ENCODE data around the gene RAPSN. TPM values are rescaled to one million over a fixed set of nuclear protein-coding genes. Genes with fewer than 3 reads are reported as not detected.

Gene RAPSN
- total RNA-seq, 4 donors from 2014 or later = 0.38 TPM; not detected in 3

- no peaks in the 10 kb centered on the region for H3K9me3 ChIP-seq
- H3K4me3 ChIP-seq = peak overlapping the region in 2 of 4 donors; percentile 13 to 41
- peaks cover 4 to 70% (median 17%) of the 10 kb centered on the region in 3 donors for H3K4me1 ChIP-seq
- TF ChIP-seq POLR2A (IDR thresholded peaks at IDR 0.05) (peak in 2 of 4 donors; percentile 37 to 70), CTCF (IDR thresholded peaks at IDR 0.05) (no peak)
- intact Hi-C loops (cut with DNase I) = no loop called here
- H3K27ac ChIP-seq = peak overlapping the region; percentile 79 to 94 (median 84)
- 82 to 86% methylated on average over 11 to 12 of the region's 39 CpGs for WGBS, 2 donors
- no peaks in the 10 kb centered on the region for H3K36me3 ChIP-seq
- DNase-seq = peak; percentile 45
- no peaks in the 10 kb centered on the region for H3K27me3 ChIP-seq
Measured at GRCh38 chr11:47394322-47395222, 54.4 kb downstream of the RAPSN start.

GRCh38 chr11:47394050-47394321 lies 55.0 kb downstream of the RAPSN start:
- H3K4me1 ChIP-seq = peaks cover 7 to 70% (median 22%) of the 10 kb centered on the region in 3 donors
- H3K4me3 ChIP-seq = peak overlapping the region in 1 of 4 donors; percentile 41
- TF ChIP-seq POLR2A (IDR thresholded peaks at IDR 0.05) (no peak), CTCF (IDR thresholded peaks at IDR 0.05) (no peak)
- no peaks in the 10 kb centered on the region for H3K36me3 ChIP-seq
- intact Hi-C loops (cut with DNase I) = no loop called here
- peak overlapping the region; percentile 79 to 94 (median 84) for H3K27ac ChIP-seq
- no peak for DNase-seq
- H3K9me3 ChIP-seq = no peaks in the 10 kb centered on the region
- H3K27me3 ChIP-seq = no peaks in the 10 kb centered on the region
- WGBS, 2 donors = 84 to 94% methylated on average over 3 to 5 of the region's 9 CpGs

- Histone ChIP-seq H3K4me1 (peaks cover 12 to 70% (median 21%) of the 10 kb centered on the region in 3 donors), H3K9me3 (no peaks in the 10 kb centered on the region), H3K4me3 (no peak overlapping the region), H3K36me3 (no peaks in the 10 kb centered on the region), H3K27ac (peak overlapping the region; percentile 79 to 94 (median 84)), H3K27me3 (no peaks in the 10 kb centered on the region)
- no peak for DNase-seq
- intact Hi-C loops (cut with DNase I) = no loop called here
- 76 to 89% methylated on average over 6 to 8 of the region's 20 CpGs for WGBS, 2 donors
- TF ChIP-seq CTCF (IDR thresholded peaks at IDR 0.05) = no peak
- no peak for TF ChIP-seq POLR2A (IDR thresholded peaks at IDR 0.05)
Measured at GRCh38 chr11:47393163-47394049, 55.5 kb downstream of the RAPSN start.

- Histone ChIP-seq H3K27me3 (no peaks in the 10 kb centered on the region), H3K4me1 (peaks cover 19 to 70% (median 27%) of the 10 kb centered on the region in 3 donors), H3K27ac (peak overlapping the region; percentile 42 to 94 (median 84)), H3K36me3 (no peaks in the 10 kb centered on the region), H3K9me3 (no peaks in the 10 kb centered on the region), H3K4me3 (no peak overlapping the region)
- no peak for DNase-seq
- 77 to 100% methylated on average over 1 to 12 of the region's 14 CpGs for WGBS, 2 donors
- TF ChIP-seq POLR2A (IDR thresholded peaks at IDR 0.05) (no peak), CTCF (IDR thresholded peaks at IDR 0.05) (no peak)
- intact Hi-C loops (cut with DNase I) = no loop called here
Measured at GRCh38 chr11:47392546-47393162, 56.3 kb downstream of the RAPSN start.
